Transverse colon (tissue), 4 donors: ENCODE results near the gene EMC9. TPM values are rescaled to one million over a fixed set of nuclear protein-coding genes. Genes with fewer than 3 reads are reported as not detected.

Experiments
- DNase-seq: peaks from one replicate; pipeline ENCODE4 v3.0.0-alpha.2; 2019
- H3K27ac ChIP-seq, 4 donors: fragments of 200-600 bp; sonication (generic); 2 replicates each; pipeline ENCODE4 v1.5.1; 2016 to 2018; ENCODE audit warnings: inconsistent platforms in 4 of 4
- H3K27me3 ChIP-seq: fragments of 200-600 bp; sonication (generic); 2 replicates; pipeline ENCODE4 v1.5.1; 2017; ENCODE audit warnings: inconsistent platforms
- H3K36me3 ChIP-seq, 4 donors: fragments of 200-600 bp; sonication (generic); 2 replicates each; pipeline ENCODE4 v1.5.1; 2017 to 2019; ENCODE audit warnings: inconsistent platforms in 4 of 4
- H3K4me1 ChIP-seq, 4 donors: fragments of 200-600 bp; sonication (generic); 2 replicates each; pipeline ENCODE4 v1.5.1; 2017 to 2020; ENCODE audit warnings: inconsistent platforms in 4 of 4
- H3K4me3 ChIP-seq, 4 donors: fragments of 200-600 bp; sonication (generic); 1 replicate in 1 of 4; 2 replicates in 3 of 4; pipeline versions ENCODE4 v1.5.1 to v1.6.1; 2017 to 2019; ENCODE audit warnings: inconsistent platforms in 4 of 4
- H3K9me3 ChIP-seq, 2 donors: fragments of 200-600 bp; sonication (generic); 2 replicates each; pipeline ENCODE4 v1.5.1; 2017 to 2019; ENCODE audit warnings: inconsistent platforms in 2 of 2
- EP300 ChIP-seq: sonication (generic); formaldehyde crosslinking; IDR thresholded peaks from one replicate; pipeline ENCODE4 v1.6.1; 2017; ENCODE audit warnings: antibody characterized with exemption, low read depth
- POLR2A ChIP-seq: fragments of 450-650 bp; IDR thresholded peaks from one replicate; pipeline ENCODE4 v1.6.1; 2016; ENCODE audit warnings: antibody characterized with exemption, mild to moderate bottlenecking, moderate library complexity
- POLR2AphosphoS5 ChIP-seq, 3 donors: sonication (generic); formaldehyde crosslinking; IDR thresholded peaks; one replicate each; pipeline ENCODE4 v1.6.1; 2016; ENCODE audit warnings: antibody characterized with exemption in 3 of 3
- WGBS, 2 donors: methylation state at CpG; one replicate each; pipeline ENCODE4 v1.1.5; 2018; ENCODE audit warnings: low coverage in 1 of 2; 5-methylcytosine and 5-hydroxymethylcytosine counted together
- in situ Hi-C, 4 donors: fragments of 200-750 bp; cut with MboI; loops; one replicate each; pipeline versions ENCODE4 v1.15.0 to v1.15.1; 2017; ENCODE audit warnings: low sequenced_read_pairs in 3 of 4, low pct_ligation_motif_present in 1 of 4, low pct_unique_long_range_greater_than_20kb in 1 of 4
- intact Hi-C: fragments of 100-400 bp; cut with DNase I; formaldehyde crosslinking; loops from one replicate; pipeline ENCODE4 v1.15.1; 2023; ENCODE audit warnings: low total_unique reads
- total RNA-seq, 4 donors: library from RNA; depleted of rRNA; stranded (reverse); fragments of >200 nt; gene quantifications; one replicate each; pipeline ENCODE4 v1.1.0, GENCODE V29; 2016
- TF ChIP-seq, protein P1 (sequence below), 5 experiments: fragments of 200-600 bp in 3 of 5; fragments of 450-650 bp in 2 of 5; sonication (generic) in 3 of 5; IDR thresholded peaks; 1 replicate in 2 of 5; 2 replicates in 3 of 5; pipeline ENCODE4 v1.5.1; 2016 to 2017; ENCODE audit warnings: antibody characterized with exemption in 5 of 5, inconsistent platforms in 3 of 5, mild to moderate bottlenecking in 2 of 5, moderate library complexity in 1 of 5

The EMC9 gene
- total RNA-seq, 4 donors from 2014 or later: 2.2 to 15.4 (median 12.3) TPM; not detected in 1

DNA sequence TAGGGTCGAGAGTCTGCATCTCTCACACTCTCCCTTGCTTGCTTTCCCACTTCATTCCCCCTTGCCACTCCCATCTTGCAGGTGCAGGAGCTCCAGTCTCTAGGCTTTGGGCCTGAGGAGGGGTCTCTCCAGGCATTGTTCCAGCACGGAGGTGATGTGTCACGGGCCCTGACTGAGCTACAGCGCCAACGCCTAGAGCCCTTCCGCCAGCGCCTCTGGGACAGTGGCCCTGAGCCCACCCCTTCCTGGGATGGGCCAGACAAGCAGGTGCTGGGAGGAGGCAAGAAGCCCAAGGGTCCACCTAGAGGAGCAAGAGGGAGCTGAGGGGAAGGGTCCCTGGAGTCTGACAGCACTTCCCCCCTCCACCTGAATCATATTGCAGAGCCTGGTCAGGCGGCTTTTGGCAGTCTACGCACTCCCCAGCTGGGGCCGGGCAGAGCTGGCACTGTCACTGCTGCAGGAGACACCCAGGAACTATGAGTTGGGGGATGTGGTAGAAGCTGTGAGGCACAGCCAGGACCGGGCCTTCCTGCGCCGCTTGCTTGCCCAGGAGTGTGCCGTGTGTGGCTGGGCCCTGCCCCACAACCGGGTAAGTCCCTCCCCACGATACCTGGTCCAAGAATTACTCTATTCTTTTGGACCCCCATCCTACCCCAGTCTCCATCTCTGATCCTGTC, 10.2 kb upstream of the EMC9 start:
- intact Hi-C loops: loop anchor here (10.0 kb wide), 1 partner anchor 47 kb away; no protein-coding TSS in a partner anchor
- no peaks in the 10 kb centered on the region for H3K9me3 ChIP-seq
- no peak for DNase-seq
- peaks cover 0 to 49% (median 23%) of the 10 kb centered on the region in 4 donors for H3K36me3 ChIP-seq
- in situ Hi-C loops: no loop called here
- 90 to 92% methylated on average over 2 to 16 of the region's 16 CpGs for WGBS, 2 donors
- no peak for TF ChIP-seq POLR2AphosphoS5 (IDR thresholded peaks at IDR 0.05)
- no peak for TF ChIP-seq POLR2A
- TF ChIP-seq, protein P1, sequence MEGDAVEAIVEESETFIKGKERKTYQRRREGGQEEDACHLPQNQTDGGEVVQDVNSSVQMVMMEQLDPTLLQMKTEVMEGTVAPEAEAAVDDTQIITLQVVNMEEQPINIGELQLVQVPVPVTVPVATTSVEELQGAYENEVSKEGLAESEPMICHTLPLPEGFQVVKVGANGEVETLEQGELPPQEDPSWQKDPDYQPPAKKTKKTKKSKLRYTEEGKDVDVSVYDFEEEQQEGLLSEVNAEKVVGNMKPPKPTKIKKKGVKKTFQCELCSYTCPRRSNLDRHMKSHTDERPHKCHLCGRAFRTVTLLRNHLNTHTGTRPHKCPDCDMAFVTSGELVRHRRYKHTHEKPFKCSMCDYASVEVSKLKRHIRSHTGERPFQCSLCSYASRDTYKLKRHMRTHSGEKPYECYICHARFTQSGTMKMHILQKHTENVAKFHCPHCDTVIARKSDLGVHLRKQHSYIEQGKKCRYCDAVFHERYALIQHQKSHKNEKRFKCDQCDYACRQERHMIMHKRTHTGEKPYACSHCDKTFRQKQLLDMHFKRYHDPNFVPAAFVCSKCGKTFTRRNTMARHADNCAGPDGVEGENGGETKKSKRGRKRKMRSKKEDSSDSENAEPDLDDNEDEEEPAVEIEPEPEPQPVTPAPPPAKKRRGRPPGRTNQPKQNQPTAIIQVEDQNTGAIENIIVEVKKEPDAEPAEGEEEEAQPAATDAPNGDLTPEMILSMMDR (IDR thresholded peaks at IDR 0.05): no peak
- TF ChIP-seq EP300: no peak
- H3K27me3 ChIP-seq: no peaks in the 10 kb centered on the region
- peaks cover 4 to 13% (median 11%) of the 10 kb centered on the region in 4 donors for H3K4me1 ChIP-seq
- no peak overlapping the region for H3K27ac ChIP-seq
- no peak overlapping the region for H3K4me3 ChIP-seq

DNA sequence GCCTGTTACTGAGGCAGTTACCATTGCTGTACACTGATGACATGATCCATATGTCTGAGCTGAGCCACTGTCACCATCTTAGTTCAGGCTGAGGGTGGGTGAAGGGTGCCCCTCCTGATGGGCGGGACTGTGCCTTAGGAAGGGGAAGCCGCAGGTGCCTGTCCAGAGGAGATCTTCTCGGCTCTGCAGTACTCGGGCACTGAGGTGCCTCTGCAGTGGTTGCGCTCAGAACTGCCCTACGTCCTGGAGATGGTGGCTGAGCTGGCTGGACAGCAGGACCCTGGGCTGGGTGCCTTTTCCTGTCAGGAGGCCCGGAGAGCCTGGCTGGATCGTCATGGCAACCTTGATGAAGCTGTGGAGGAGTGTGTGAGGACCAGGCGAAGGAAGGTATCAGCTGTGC, 9.6 kb upstream of the EMC9 start:
- 88 to 89% methylated on average over 3 to 9 of the region's 9 CpGs for WGBS, 2 donors
- no peaks in the 10 kb centered on the region for H3K27me3 ChIP-seq
- no peaks in the 10 kb centered on the region for H3K9me3 ChIP-seq
- intact Hi-C loops (loop anchor here (10.0 kb wide), 1 partner anchor 46 kb away; no protein-coding TSS in a partner anchor), in situ Hi-C loops (no loop called here)
- peaks cover 0 to 44% (median 20%) of the 10 kb centered on the region in 4 donors for H3K36me3 ChIP-seq
- DNase-seq: no peak
- no peak for TF ChIP-seq EP300
- TF ChIP-seq POLR2A: no peak
- TF ChIP-seq POLR2AphosphoS5 (IDR thresholded peaks at IDR 0.05): no peak
- TF ChIP-seq, protein P1 (IDR thresholded peaks at IDR 0.05): no peak
- H3K4me3 ChIP-seq: no peak overlapping the region
- no peak overlapping the region for H3K27ac ChIP-seq
- peaks cover 4 to 15% (median 11%) of the 10 kb centered on the region in 4 donors for H3K4me1 ChIP-seq

DNA sequence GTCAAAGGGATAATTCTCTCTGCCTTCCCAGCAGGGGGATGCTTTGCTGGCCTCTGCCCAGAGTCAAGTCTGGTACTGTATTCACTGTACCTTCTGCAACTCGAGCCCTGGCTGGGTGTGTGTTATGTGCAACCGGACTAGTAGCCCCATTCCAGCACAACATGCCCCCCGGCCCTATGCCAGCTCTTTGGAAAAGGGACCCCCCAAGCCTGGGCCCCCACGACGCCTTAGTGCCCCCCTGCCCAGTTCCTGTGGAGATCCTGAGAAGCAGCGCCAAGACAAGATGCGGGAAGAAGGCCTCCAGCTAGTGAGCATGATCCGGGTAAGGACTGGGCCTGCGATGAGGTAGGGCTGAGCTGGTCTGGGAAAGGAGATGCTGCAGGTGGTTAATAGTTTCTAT, 9.2 kb upstream of the EMC9 start:
- intact Hi-C loops: loop anchor here (10.0 kb wide), 1 partner anchor 46 kb away; no protein-coding TSS in a partner anchor
- H3K27me3 ChIP-seq: no peaks in the 10 kb centered on the region
- TF ChIP-seq POLR2AphosphoS5 (IDR thresholded peaks at IDR 0.05): no peak
- H3K4me3 ChIP-seq: no peak overlapping the region
- no peak overlapping the region for H3K27ac ChIP-seq
- in situ Hi-C loops: no loop called here
- H3K9me3 ChIP-seq: no peaks in the 10 kb centered on the region
- no peak for DNase-seq
- 94% methylated on average over 9 of the region's 9 CpGs; no CpG with 5 or more reads in 1 of the 2 donors for WGBS, 2 donors
- H3K4me1 ChIP-seq: peaks cover 8 to 19% (median 15%) of the 10 kb centered on the region in 4 donors
- peaks cover 0 to 39% (median 18%) of the 10 kb centered on the region in 4 donors for H3K36me3 ChIP-seq

DNA sequence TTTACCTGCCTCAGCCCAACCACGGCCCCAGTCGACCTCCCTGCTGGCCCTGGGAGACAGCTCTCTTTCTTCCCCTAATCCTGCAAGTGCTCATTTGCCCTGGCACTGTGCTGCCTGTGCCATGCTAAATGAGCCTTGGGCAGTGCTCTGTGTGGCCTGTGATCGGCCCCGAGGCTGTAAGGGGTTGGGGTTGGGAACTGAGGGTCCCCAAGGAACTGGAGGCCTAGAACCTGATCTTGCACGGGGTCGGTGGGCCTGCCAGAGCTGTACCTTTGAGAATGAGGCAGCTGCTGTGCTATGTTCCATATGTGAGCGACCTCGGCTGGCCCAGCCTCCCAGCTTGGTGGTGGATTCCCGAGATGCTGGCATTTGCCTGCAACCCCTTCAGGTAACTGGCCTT, 8.7 kb upstream of the EMC9 start:
- intact Hi-C loops: loop anchor here (10.0 kb wide), 1 partner anchor 45 kb away; no protein-coding TSS in a partner anchor
- peaks cover 0 to 34% (median 14%) of the 10 kb centered on the region in 4 donors for H3K36me3 ChIP-seq

More for the DNA sequence above, 8.7 kb upstream of the EMC9 start:
- no peak overlapping the region for H3K27ac ChIP-seq
- H3K4me3 ChIP-seq: no peak overlapping the region
- in situ Hi-C loops: no loop called here
- TF ChIP-seq POLR2A (no peak), EP300 (no peak), POLR2AphosphoS5 (IDR thresholded peaks at IDR 0.05) (no peak)
- TF ChIP-seq, protein P1 (IDR thresholded peaks at IDR 0.05): no peak
- H3K27me3 ChIP-seq: no peaks in the 10 kb centered on the region
- H3K9me3 ChIP-seq: no peaks in the 10 kb centered on the region
- H3K4me1 ChIP-seq: peaks cover 12 to 24% (median 20%) of the 10 kb centered on the region in 4 donors
- DNase-seq: no peak
- 80 to 91% methylated on average over 1 to 9 of the region's 9 CpGs for WGBS, 2 donors
